HCT116 (cell line): ENCODE results near the gene ARMH3. TPM values are rescaled to one million over a fixed set of nuclear protein-coding genes. Genes with fewer than 3 reads are reported as not detected.
"Not testable (repeated sequence)": the region's sequence is repeated elsewhere in the genome, so short reads cannot be mapped to it uniquely, and the experiment has no call there.

Experiments
- ATAC-seq: fragments of 200-7000 bp; cut with Tn5 transposase; 2 replicates; pipeline ENCODE4 v1.9.1; 2020; ENCODE audit warnings: mild to moderate bottlenecking, moderate library complexity
- BruUV-seq: library from RNA; stranded (reverse); fragments of 400-500 nt; replicated peaks from 2 replicates; lab custom pipeline; 2021; lab: Mats Ljungman, UMichigan
- CTCF ChIA-PET: fragments of 300-600 bp; sonication (Branson Sonifier 250); formaldehyde crosslinking; loops from one replicate; lab custom pipeline; 2021; ENCODE audit warnings: antibody characterized with exemption; lab: Charles Lee
- POLR2A ChIA-PET: fragments of 300-600, 350-600 bp; sonication (Branson Sonifier 250); formaldehyde crosslinking; loops from one replicate; lab custom pipeline; 2021; ENCODE audit warnings: antibody characterized with exemption; lab: Charles Lee
- RAD21 ChIA-PET, 2 experiments: fragments of 300-600 bp; sonication (Branson Sonifier 250); formaldehyde crosslinking; loops; one replicate each; lab custom pipeline; 2023; ENCODE audit warnings: low total read pairs in 2 of 2; ENCODE audit not compliant: uncharacterized antibody in 2 of 2, unreplicated experiment in 2 of 2, low non-redundant PET in 1 of 2; lab: Charles Lee
- DNase-seq: peaks from one replicate; pipeline ENCODE4 v3.0.0-alpha.2; 2010; ENCODE audit warnings: low read depth, low spot score
- H2AFZ ChIP-seq: fragments of 200-600 bp; shearing (Covaris generic), sonication (generic); 2 replicates; pipeline ENCODE4 v1.6.1; 2017; ENCODE audit warnings: low read depth, mixed run types, mixed read lengths, antibody characterized with exemption, low read length; ENCODE audit not compliant: poor library complexity, severe bottlenecking
- H3K27ac ChIP-seq: 2 replicates; pipeline ENCODE4 v1.5.1; 2012; ENCODE audit warnings: low read depth, low read length
- H3K27me3 ChIP-seq: fragments of 200-600 bp; sonication (generic); 2 replicates; pipeline ENCODE4 v1.6.1; 2016; ENCODE audit warnings: mixed run types, low read length, mixed read lengths; ENCODE audit not compliant: insufficient read depth
- H3K36me3 ChIP-seq, 2 experiments: fragments of 200-500 bp in 1 of 2; fragments of 200-600 bp in 1 of 2; sonication (Bioruptor generic) in 1 of 2; sonication (generic) in 1 of 2; 2 replicates each; pipeline versions ENCODE4 v1.5.1 to v1.6.1; 2014 to 2016; ENCODE audit warnings: low read length in 2 of 2, inconsistent platforms in 1 of 2, mixed read lengths in 1 of 2, mixed run types in 1 of 2; ENCODE audit not compliant: insufficient read depth in 2 of 2, control insufficient read depth in 1 of 2
- H3K4me1 ChIP-seq, 2 experiments: fragments of 200-600 bp in 1 of 2; sonication (generic) in 1 of 2; 2 replicates each; pipeline versions ENCODE4 v1.5.1 to v1.6.1; 2012 to 2017; ENCODE audit warnings: low read length in 2 of 2, inconsistent platforms in 1 of 2, mild to moderate bottlenecking in 1 of 2, mixed read lengths in 1 of 2, mixed run types in 1 of 2, moderate library complexity in 1 of 2; ENCODE audit not compliant: insufficient read depth in 2 of 2, control insufficient read depth in 1 of 2
- H3K4me2 ChIP-seq: fragments of 200-600 bp; sonication (generic); 2 replicates; pipeline ENCODE4 v1.6.1; 2017; ENCODE audit warnings: mixed run types, low read length, mixed read lengths
- H3K4me3 ChIP-seq, 2 experiments: fragments of 200-600 bp in 1 of 2; sonication (generic) in 1 of 2; replicated peaks in 1 of 2; 2 replicates each; pipeline ENCODE4 v1.5.1; 2011 to 2016; ENCODE audit warnings: low read length in 2 of 2, control low read depth in 1 of 2, low read depth in 1 of 2, mild to moderate bottlenecking in 1 of 2, mixed read lengths in 1 of 2, mixed run types in 1 of 2
- H3K79me2 ChIP-seq: fragments of 200-600 bp; sonication (generic); 2 replicates; pipeline ENCODE4 v1.6.1; 2017; ENCODE audit warnings: mild to moderate bottlenecking, mixed run types, low read length, moderate library complexity, mixed read lengths; ENCODE audit not compliant: insufficient read depth
- H3K9ac ChIP-seq: fragments of 200-600 bp; sonication (generic); 2 replicates; pipeline ENCODE4 v1.6.1; 2016; ENCODE audit warnings: low read length, mixed read lengths
- H3K9me2 ChIP-seq: fragments of 200-600 bp; sonication (generic), shearing (Covaris generic); 2 replicates; pipeline ENCODE4 v1.6.1; 2017; ENCODE audit warnings: mixed run types, mild to moderate bottlenecking, moderate library complexity; ENCODE audit not compliant: insufficient read depth
- H3K9me3 ChIP-seq, 2 experiments: fragments of 200-500 bp in 1 of 2; fragments of 200-600 bp in 1 of 2; sonication (Bioruptor generic) in 1 of 2; sonication (generic) in 1 of 2; 2 replicates each; pipeline ENCODE4 v1.6.1; 2014 to 2017; ENCODE audit warnings: low read length in 2 of 2, mixed read lengths in 2 of 2, inconsistent platforms in 1 of 2, low read depth in 1 of 2, mild to moderate bottlenecking in 1 of 2, mixed run types in 1 of 2, moderate library complexity in 1 of 2; ENCODE audit not compliant: control insufficient read depth in 1 of 2, insufficient read depth in 1 of 2
- H4K20me1 ChIP-seq: fragments of 200-600 bp; sonication (generic), shearing (Covaris generic); 2 replicates; pipeline ENCODE4 v1.6.1; 2017; ENCODE audit warnings: mixed run types, mild to moderate bottlenecking, moderate library complexity; ENCODE audit not compliant: insufficient read depth
- CBX3 ChIP-seq: IDR thresholded peaks from 2 replicates; pipeline ENCODE4 v1.6.1; 2012; ENCODE audit warnings: low read depth
- CTCF ChIP-seq, 3 experiments: fragments of 200-600 bp in 1 of 3; sonication (generic) in 1 of 3; IDR thresholded peaks in 2 of 3; conservative IDR thresholded peaks in 1 of 3; 2 replicates each; pipeline ENCODE4 v1.5.1; 2012 to 2017; ENCODE audit warnings: low read depth in 2 of 3, low read length in 2 of 3, antibody characterized with exemption in 1 of 3, borderline replicate concordance in 1 of 3, control low read depth in 1 of 3, mild to moderate bottlenecking in 1 of 3, mixed read lengths in 1 of 3, mixed run types in 1 of 3, moderate library complexity in 1 of 3; ENCODE audit not compliant: insufficient read depth in 1 of 3
- EGR1 ChIP-seq: IDR thresholded peaks from 2 replicates; pipeline ENCODE4 v1.6.1; 2012; ENCODE audit warnings: low read depth
- ELF1 ChIP-seq: IDR thresholded peaks from 2 replicates; pipeline ENCODE4 v1.6.1; 2012; ENCODE audit warnings: low read depth, borderline replicate concordance
- EZH2 ChIP-seq: fragments of 200-600 bp; sonication (generic); IDR thresholded peaks from 2 replicates; pipeline ENCODE4 v1.6.1; 2017; ENCODE audit warnings: antibody characterized with exemption, mixed run types
- FOSL1 ChIP-seq: IDR thresholded peaks from 2 replicates; pipeline ENCODE4 v1.6.1; 2012; ENCODE audit warnings: low read depth
- JUND ChIP-seq: IDR thresholded peaks from 2 replicates; pipeline ENCODE4 v1.6.1; 2012
- MAX ChIP-seq: IDR thresholded peaks from 2 replicates; pipeline ENCODE4 v1.6.1; 2012
- POLR2AphosphoS5 ChIP-seq: IDR thresholded peaks from 2 replicates; pipeline ENCODE4 v1.6.1; 2011; ENCODE audit warnings: mild to moderate bottlenecking, low read depth, low read length, moderate library complexity
- SP1 ChIP-seq: IDR thresholded peaks from 2 replicates; pipeline ENCODE4 v1.6.1; 2012; ENCODE audit warnings: low read depth
- SRF ChIP-seq: IDR thresholded peaks from 2 replicates; pipeline ENCODE4 v1.6.1; 2012; ENCODE audit warnings: low read depth
- YY1 ChIP-seq: IDR thresholded peaks from 2 replicates; pipeline ENCODE4 v1.6.1; 2011; ENCODE audit warnings: low read length, low read depth, moderate library complexity, mild to moderate bottlenecking; ENCODE audit not compliant: insufficient replicate concordance; ENCODE audit errors: extremely low read depth
- ZBTB33 ChIP-seq: IDR thresholded peaks from 2 replicates; pipeline ENCODE4 v1.6.1; 2011; ENCODE audit warnings: mild to moderate bottlenecking, low read length, moderate library complexity; ENCODE audit not compliant: insufficient replicate concordance; ENCODE audit errors: extremely low read depth
- ZNF274 ChIP-seq: fragments of 200-500 bp; sonication (Bioruptor generic); IDR thresholded peaks from 2 replicates; pipeline ENCODE4 v1.6.1; 2014; ENCODE audit warnings: mild to moderate bottlenecking, low read depth, low read length, inconsistent platforms
- intact Hi-C: fragments of 100-400 bp; cut with micrococcal nuclease; formaldehyde crosslinking; loops from 2 replicates; pipeline ENCODE4 v1.10.0; 2022
- total RNA-seq: library from RNA; stranded (reverse); gene quantifications from one replicate; pipeline ENCODE4 v1.2.1, GENCODE V29; 2021; ENCODE audit not compliant: unreplicated experiment

The ARMH3 gene
- total RNA-seq, 1 experiment from 2014 or later, result 30.4 TPM

- Histone ChIP-seq H3K79me2 (no peaks in the 10 kb centered on the region), H3K9ac (no peak overlapping the region), H4K20me1 (no peaks in the 10 kb centered on the region), H3K36me3 (peaks cover 24 to 27% of the 10 kb centered on the region in 2 experiments), H3K4me2 (no peak overlapping the region), H3K9me3 (no peaks in the 10 kb centered on the region), H3K4me1 (no peaks in the 10 kb centered on the region), H2AFZ (no peak overlapping the region), H3K9me2 (no peaks in the 10 kb centered on the region), H3K4me3 (no peak overlapping the region), H3K27ac (no peak overlapping the region), H3K27me3 (no peaks in the 10 kb centered on the region)
- BruUV-seq, result no TSS peak
- ATAC-seq (no peak), DNase-seq (no peak)
- TF ChIP-seq EGR1, result no peak
- TF ChIP-seq YY1, result no peak
- TF ChIP-seq ELF1, result no peak
- TF ChIP-seq CTCF (IDR thresholded peaks at IDR 0.05 in 2 of 3, conservative IDR thresholded peaks at IDR 0.05 in 1 of 3; ENCODE audit: borderline replicate concordance in 1 of 3, insufficient read depth in 1 of 3, low read depth in 2 of 3, low read length in 2 of 3), result no peak
- no peak for TF ChIP-seq MAX
- no peak for TF ChIP-seq EZH2
- no peak for TF ChIP-seq ZBTB33
- no peak for TF ChIP-seq JUND
- no peak for TF ChIP-seq SP1
- TF ChIP-seq SRF, result no peak
- TF ChIP-seq CBX3, result no peak
- TF ChIP-seq ZNF274, result no peak
- no peak for TF ChIP-seq POLR2AphosphoS5
- TF ChIP-seq FOSL1, result no peak
- intact Hi-C loops, result no loop called here
- ChIA-PET POLR2A (no interaction called here), RAD21 (no interaction called here), CTCF (no interaction called here)
Measured at GRCh38 chr10:101986624-101986971, 69.4 kb downstream of the ARMH3 start.

- H3K27me3 ChIP-seq, BruUV-seq, ATAC-seq, H3K79me2 ChIP-seq, H3K4me1 ChIP-seq, DNase-seq, H3K4me2 ChIP-seq, H4K20me1 ChIP-seq, CTCF ChIA-PET, H3K9ac ChIP-seq, H3K27ac ChIP-seq, H3K4me3 ChIP-seq, H3K9me3 ChIP-seq, H2AFZ ChIP-seq, H3K36me3 ChIP-seq, H3K9me2 ChIP-seq, intact Hi-C loops, POLR2A ChIA-PET, RAD21 ChIA-PET: not testable (repeated sequence)
Measured at GRCh38 chr10:101980677-101981076, 75.3 kb downstream of the ARMH3 start.
